ENCODE results near the gene GUCD1. TPM values are rescaled to one million over a fixed set of nuclear protein-coding genes. Genes with fewer than 3 reads are reported as not detected.

GUCD1 gene
- total and polyA plus RNA-seq, 2 of the 8 experiments (the other 6 are each of a cell fraction or from before 2014, with no cell fraction given) = 85.2 to 128 TPM

- no peaks in the 10 kb centered on the region; the same call in 1 of the 2 replicates for H3K23me2 ChIP-seq (ENCODE audit: low read depth, low read length)
- H3K14ac ChIP-seq (ENCODE audit: insufficient read length) = no peak overlapping the region
- no peak overlapping the region for H4K8ac ChIP-seq (ENCODE audit: extremely low read depth, insufficient read depth, low read length)
- H4K5ac ChIP-seq (ENCODE audit: insufficient read length, low read depth, low read length) = no peak overlapping the region
- H3K4me3 ChIP-seq (ENCODE audit: extremely low read depth in 1 of 4, insufficient read depth in 2 of 4, low read depth in 3 of 4, low read length in 4 of 4) = no peak overlapping the region
- no peaks in the 10 kb centered on the region for H3K36me3 ChIP-seq (ENCODE audit: control insufficient read depth in 2 of 4, insufficient read depth in 4 of 4, low read length in 3 of 4)
- ChIA-PET CTCF (ENCODE audit: partially characterized antibody) (interaction anchor here (1.1 to 7.4 kb wide), 6 partner anchors 8 to 107 kb away, joined by 3 to 48 read pairs (median 7); no protein-coding TSS in a partner anchor), POLR2A (ENCODE audit: partially characterized antibody) (interaction anchor here (0.7 to 0.9 kb wide), 2 partner anchors 9 to 39 kb away, joined by 3 read pairs; partner anchors contain the start of gene GUCD1)
- no peak overlapping the region for H3K23ac ChIP-seq (ENCODE audit: insufficient read length)
- H2BK15ac ChIP-seq (ENCODE audit: low read length) = no peak overlapping the region
- WGBS, 2 experiments (ENCODE audit: extremely low coverage in 1 of 2, insufficient coverage in 1 of 2, insufficient read length in 1 of 2, insufficient replicate concordance in 2 of 2, low coverage in 1 of 2, low lambda C conversion rate in 2 of 2, missing lambda C conversion rate in 1 of 2) = 23% methylated on average over 3 of the region's 3 CpGs; no CpG with 5 or more reads in 1 of the 2 experiments
- no peak overlapping the region for H3K9ac ChIP-seq (replicated peaks in 1 of 4; ENCODE audit: extremely low read depth in 1 of 4, low read depth in 3 of 4, low read length in 3 of 4)
- peak overlapping the region; percentile 91; the same call in 1 of the 2 replicates for H3K18ac ChIP-seq (ENCODE audit: extremely low read depth, low read length)
- H3K27ac ChIP-seq (ENCODE audit: low read depth, low read length) = no peak overlapping the region
- no peak overlapping the region for H3K56ac ChIP-seq (replicated peaks; ENCODE audit: insufficient read length, low read depth, low read length)
- no peaks in the 10 kb centered on the region for H3K79me1 ChIP-seq (ENCODE audit: low read depth, low read length)
- no peak overlapping the region for H3K4ac ChIP-seq (replicated peaks; ENCODE audit: insufficient read length, low read depth, low read length)
- H3K4me2 ChIP-seq (ENCODE audit: insufficient read depth in 1 of 2, low read depth in 2 of 2, low read length in 2 of 2) = peak overlapping the region in 1 of 2 experiments; percentile 3; a peak in 1 of 4 replicates
- no peak overlapping the region for H2BK12ac ChIP-seq (ENCODE audit: low read depth, low read length)
- H2BK20ac ChIP-seq (ENCODE audit: low read length) = 0 out of 2 replicates have a peak overlapping the region, but pooled peaks have one; percentile 40
- no peaks in the 10 kb centered on the region for H3K79me2 ChIP-seq (ENCODE audit: control insufficient read depth in 1 of 2, insufficient read depth in 2 of 2, low read length in 2 of 2)
- H2AK5ac ChIP-seq (ENCODE audit: low read depth, low read length) = no peak overlapping the region
- FAIRE-seq = no peak
- H3K4me1 ChIP-seq (replicated peaks in 1 of 4; ENCODE audit: control insufficient read depth in 3 of 4, insufficient read depth in 4 of 4, low read length in 3 of 4) = peaks cover 0 to 6% (median 1%) of the 10 kb centered on the region in 4 experiments; a peak in 2 of 7 replicates
- no peak for DNase-seq (ENCODE audit: low read depth in 1 of 2, low spot score in 2 of 2)
- no peaks in the 10 kb centered on the region for H4K20me1 ChIP-seq (replicated peaks in 1 of 2; ENCODE audit: control insufficient read depth in 1 of 2, insufficient read depth in 2 of 2, low read length in 2 of 2)
- TF ChIP-seq TAF1 (IDR thresholded peaks at IDR 0.05; ENCODE audit: low read depth, low read length) (0 out of 2 replicates have a peak, but pooled peaks have one; percentile 39), CHD2 (IDR thresholded peaks at IDR 0.05; ENCODE audit: low read length) (no peak)
- H3K9me3 ChIP-seq (ENCODE audit: insufficient read depth in 2 of 2, low read depth in 1 of 2, low read length in 1 of 2) = no peaks in the 10 kb centered on the region
- H2BK120ac ChIP-seq (replicated peaks; ENCODE audit: low read depth, low read length) = no peak overlapping the region
- H4K91ac ChIP-seq (replicated peaks; ENCODE audit: insufficient read length, low read length) = no peak overlapping the region
- peak overlapping the region; percentile 87 for H2BK5ac ChIP-seq (ENCODE audit: low read depth, low read length)
- no peaks in the 10 kb centered on the region for H3K27me3 ChIP-seq (replicated peaks in 1 of 4; ENCODE audit: control insufficient read depth in 3 of 4, extremely low read depth in 1 of 4, insufficient read depth in 3 of 4, low read length in 3 of 4)
- no peak overlapping the region for H2AFZ ChIP-seq (ENCODE audit: low read length)
Measured at GRCh38 chr22:24516301-24516737, 38.6 kb downstream of the GUCD1 start.
